Osteocyte (in vitro differentiated cells): ENCODE data around the gene LUZP2. TPM values are rescaled to one million over a fixed set of nuclear protein-coding genes. Genes with fewer than 3 reads are reported as not detected.
A peak's percentile ranks its signal among the peaks of the same experiment; 100 is the strongest.

Source experiments
- DNase-seq: peaks from one replicate; pipeline ENCODE4 v3.0.0; 2021; ENCODE audit warnings: mixed read lengths; ENCODE audit not compliant: unreplicated experiment; ENCODE audit errors: extremely low spot score
- H3K27ac Mint-ChIP-seq: one replicate; pipeline ENCODE4 v1.8.0; 2021; ENCODE audit warnings: mild to moderate bottlenecking, mixed read lengths; ENCODE audit not compliant: unreplicated experiment
- H3K27me3 Mint-ChIP-seq: one replicate; pipeline ENCODE4 v1.8.0; 2021; ENCODE audit warnings: mixed read lengths; ENCODE audit not compliant: unreplicated experiment
- H3K36me3 Mint-ChIP-seq: one replicate; pipeline ENCODE4 v1.8.0; 2021; ENCODE audit warnings: mixed read lengths; ENCODE audit not compliant: unreplicated experiment
- H3K4me1 Mint-ChIP-seq: one replicate; pipeline ENCODE4 v1.8.0; 2021; ENCODE audit warnings: mixed read lengths; ENCODE audit not compliant: unreplicated experiment
- H3K4me3 Mint-ChIP-seq: one replicate; pipeline ENCODE4 v1.8.0; 2021; ENCODE audit warnings: mild to moderate bottlenecking, moderate library complexity, mixed read lengths; ENCODE audit not compliant: unreplicated experiment
- H3K9me3 Mint-ChIP-seq: one replicate; pipeline ENCODE4 v1.8.0; 2021; ENCODE audit warnings: mixed read lengths; ENCODE audit not compliant: unreplicated experiment
- CTCF ChIP-seq: fragments of 200-600 bp; sonication (generic); IDR thresholded peaks from 2 replicates; pipeline ENCODE4 v1.5.0; 2021; ENCODE audit warnings: antibody characterized with exemption, mild to moderate bottlenecking, moderate library complexity
- total RNA-seq: library from RNA; stranded (reverse); gene quantifications from 2 replicates; pipeline ENCODE4 v1.2.1, GENCODE V29; 2021

The LUZP2 gene
- total RNA-seq, 1 donor from 2014 or later, result 3.5 TPM

GRCh38 chr11:24842308-24842707, 345.5 kb downstream of the LUZP2 start:
- no peak for DNase-seq
- Mint-ChIP-seq H3K27ac (no peak overlapping the region), H3K9me3 (no peaks in the 10 kb centered on the region), H3K36me3 (no peaks in the 10 kb centered on the region), H3K4me3 (no peak overlapping the region), H3K4me1 (no peaks in the 10 kb centered on the region), H3K27me3 (no peaks in the 10 kb centered on the region)
- TF ChIP-seq CTCF, result no peak

GRCh38 chr11:24844406-24844805, 347.6 kb downstream of the LUZP2 start:
- H3K27me3 Mint-ChIP-seq, result no peaks in the 10 kb centered on the region
- H3K9me3 Mint-ChIP-seq, result no peaks in the 10 kb centered on the region
- no peak overlapping the region for H3K27ac Mint-ChIP-seq
- no peak overlapping the region for H3K4me3 Mint-ChIP-seq
- no peaks in the 10 kb centered on the region for H3K36me3 Mint-ChIP-seq
- TF ChIP-seq CTCF, result no peak
- H3K4me1 Mint-ChIP-seq, result no peaks in the 10 kb centered on the region
- no peak for DNase-seq

- H3K27me3 Mint-ChIP-seq, result no peaks in the 10 kb centered on the region
- no peak overlapping the region for H3K27ac Mint-ChIP-seq
- peaks cover 18% of the 10 kb centered on the region for H3K9me3 Mint-ChIP-seq
- TF ChIP-seq CTCF, result no peak
- no peaks in the 10 kb centered on the region for H3K4me1 Mint-ChIP-seq
- H3K4me3 Mint-ChIP-seq, result no peak overlapping the region
- DNase-seq, result no peak
- no peaks in the 10 kb centered on the region for H3K36me3 Mint-ChIP-seq
Measured at GRCh38 chr11:24848857-24849256, 352.0 kb downstream of the LUZP2 start.

GRCh38 chr11:24855951-24856350, 359.1 kb downstream of the LUZP2 start:
- DNase-seq, result no peak
- peaks cover 28% of the 10 kb centered on the region for H3K9me3 Mint-ChIP-seq
- H3K27me3 Mint-ChIP-seq, result no peaks in the 10 kb centered on the region
- H3K36me3 Mint-ChIP-seq, result no peaks in the 10 kb centered on the region
- no peak overlapping the region for H3K27ac Mint-ChIP-seq
- no peak overlapping the region for H3K4me3 Mint-ChIP-seq
- H3K4me1 Mint-ChIP-seq, result no peaks in the 10 kb centered on the region
- TF ChIP-seq CTCF, result no peak

- Mint-ChIP-seq H3K4me1 (no peaks in the 10 kb centered on the region), H3K27ac (peak overlapping the region; percentile 56), H3K36me3 (peaks cover 2% of the 10 kb centered on the region), H3K9me3 (peaks cover 8% of the 10 kb centered on the region), H3K4me3 (no peak overlapping the region), H3K27me3 (no peaks in the 10 kb centered on the region)
- no peak for TF ChIP-seq CTCF
- no peak for DNase-seq
Measured at GRCh38 chr11:24859801-24860300, 363.0 kb downstream of the LUZP2 start.
